Peyer's patch (tissue), 4 donors: ENCODE results near the gene KCNQ2.

Experiments used
- POLR2A ChIP-seq, 2 donors: fragments of 450-650 bp; IDR thresholded peaks; one replicate each; pipeline ENCODE4 v1.5.1; 2017; ENCODE audit warnings: antibody characterized with exemption in 2 of 2, mild to moderate bottlenecking in 2 of 2, moderate library complexity in 2 of 2
- TF ChIP-seq, protein P1 (sequence below), 6 experiments: fragments of 450-650 bp in 4 of 6; fragments of 200-600 bp in 2 of 6; sonication (generic) in 1 of 6; IDR thresholded peaks; one replicate each; pipeline ENCODE4 v1.5.1; 2017 to 2019; ENCODE audit warnings: antibody characterized with exemption in 6 of 6, mild to moderate bottlenecking in 3 of 6, moderate library complexity in 1 of 6

DNA sequence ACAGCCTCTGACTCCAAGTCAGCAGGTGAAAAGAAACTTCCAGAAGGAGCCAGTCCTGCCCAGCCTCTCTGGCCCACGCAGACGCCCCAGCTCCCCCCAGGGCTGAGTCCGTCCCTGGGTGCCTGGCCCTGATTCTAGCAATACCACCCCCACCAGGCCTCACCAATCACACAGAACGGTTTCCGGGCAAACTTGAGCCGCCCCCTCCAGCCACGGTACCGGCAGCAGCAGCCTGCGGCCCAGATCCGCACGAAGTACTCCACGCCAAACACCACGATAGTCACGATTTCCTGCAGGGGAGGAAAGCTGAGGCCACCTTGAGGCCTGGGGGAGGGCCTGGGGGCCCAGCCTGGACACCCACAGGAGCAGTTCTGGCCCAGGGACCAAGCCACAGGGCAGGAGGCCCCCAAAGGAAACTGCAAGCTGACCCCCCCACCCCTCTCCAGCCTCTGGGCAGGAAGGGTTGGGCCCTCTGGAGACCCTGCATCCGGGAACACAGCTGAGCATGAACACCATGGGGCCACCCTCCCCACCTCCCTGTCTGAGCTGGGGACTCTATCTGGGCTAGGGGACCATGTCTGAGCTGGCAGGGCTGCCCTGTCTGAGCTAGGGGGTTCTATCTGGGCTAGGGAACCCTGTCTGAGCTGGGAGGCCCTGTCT, 27.2 kb downstream of the KCNQ2 start:
- no peak for TF ChIP-seq POLR2A (IDR thresholded peaks at IDR 0.05)
- TF ChIP-seq, protein P1, sequence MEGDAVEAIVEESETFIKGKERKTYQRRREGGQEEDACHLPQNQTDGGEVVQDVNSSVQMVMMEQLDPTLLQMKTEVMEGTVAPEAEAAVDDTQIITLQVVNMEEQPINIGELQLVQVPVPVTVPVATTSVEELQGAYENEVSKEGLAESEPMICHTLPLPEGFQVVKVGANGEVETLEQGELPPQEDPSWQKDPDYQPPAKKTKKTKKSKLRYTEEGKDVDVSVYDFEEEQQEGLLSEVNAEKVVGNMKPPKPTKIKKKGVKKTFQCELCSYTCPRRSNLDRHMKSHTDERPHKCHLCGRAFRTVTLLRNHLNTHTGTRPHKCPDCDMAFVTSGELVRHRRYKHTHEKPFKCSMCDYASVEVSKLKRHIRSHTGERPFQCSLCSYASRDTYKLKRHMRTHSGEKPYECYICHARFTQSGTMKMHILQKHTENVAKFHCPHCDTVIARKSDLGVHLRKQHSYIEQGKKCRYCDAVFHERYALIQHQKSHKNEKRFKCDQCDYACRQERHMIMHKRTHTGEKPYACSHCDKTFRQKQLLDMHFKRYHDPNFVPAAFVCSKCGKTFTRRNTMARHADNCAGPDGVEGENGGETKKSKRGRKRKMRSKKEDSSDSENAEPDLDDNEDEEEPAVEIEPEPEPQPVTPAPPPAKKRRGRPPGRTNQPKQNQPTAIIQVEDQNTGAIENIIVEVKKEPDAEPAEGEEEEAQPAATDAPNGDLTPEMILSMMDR (IDR thresholded peaks at IDR 0.05): no peak
